Mucosa of rectum (tissue), 2 donors: ENCODE results near the gene SNRPA1.
"Not testable (repeated sequence)": the region's sequence is repeated elsewhere in the genome, so short reads cannot be mapped to it uniquely, and the experiment has no call there.

Source experiments
- H3K27ac ChIP-seq, 2 donors: one replicate each; pipeline ENCODE4 v1.7.0; 2013; ENCODE audit warnings: inconsistent platforms in 2 of 2, low read depth in 2 of 2, low read length in 2 of 2
- H3K27me3 ChIP-seq, 2 donors: one replicate each; pipeline ENCODE4 v1.7.0; 2013; ENCODE audit warnings: low read length in 2 of 2; ENCODE audit not compliant: control insufficient read depth in 2 of 2, insufficient read depth in 2 of 2
- H3K36me3 ChIP-seq, 2 donors: one replicate each; pipeline ENCODE4 v1.7.0; 2013; ENCODE audit warnings: low read length in 2 of 2; ENCODE audit not compliant: control insufficient read depth in 2 of 2, insufficient read depth in 2 of 2
- H3K4me1 ChIP-seq, 2 donors: one replicate each; pipeline ENCODE4 v1.7.0; 2013; ENCODE audit warnings: low read length in 2 of 2, mild to moderate bottlenecking in 1 of 2; ENCODE audit not compliant: control insufficient read depth in 2 of 2, insufficient read depth in 2 of 2
- H3K4me3 ChIP-seq, 2 donors: one replicate each; pipeline ENCODE4 v1.7.0; 2013; ENCODE audit warnings: low read length in 2 of 2
- H3K9ac ChIP-seq, 2 donors: one replicate each; pipeline ENCODE4 v1.7.0; 2013; ENCODE audit warnings: low read length in 2 of 2, low read depth in 1 of 2, mild to moderate bottlenecking in 1 of 2
- H3K9me3 ChIP-seq, 2 donors: one replicate each; pipeline ENCODE4 v1.7.0; 2013; ENCODE audit warnings: low read length in 2 of 2; ENCODE audit not compliant: control insufficient read depth in 2 of 2
- donor health status: healthy.
- donor health status: Normal muscosa, but diverticular disease.

SNRPA1 gene

GRCh38 chr15:101294731-101295606, at the start of gene SNRPA1:
Gene SNRPA1 (minus strand): TSS chr15:101295248. CDS start chr15:101295178, 70 bp downstream.
- H3K9me3 ChIP-seq: no peaks in the 10 kb centered on the region
- peak within 1 kb of the TSS; percentile 85 to 91 for H3K9ac ChIP-seq
- H3K27ac ChIP-seq: peak within 1 kb of the TSS; percentile 87 to 95
- H3K4me3 ChIP-seq: peak within 1 kb of the TSS; percentile 92 to 96
- peaks cover 11 to 30% of the 10 kb centered on the region in 2 donors for H3K4me1 ChIP-seq
- H3K36me3 ChIP-seq: peaks cover 7 to 12% of the 10 kb centered on the region in 2 donors
- H3K27me3 ChIP-seq: no peaks in the 10 kb centered on the region

GRCh38 chr15:101342056-101342455, 47.0 kb upstream of the SNRPA1 start:
- no peaks in the 10 kb centered on the region for H3K27me3 ChIP-seq
- H3K9me3 ChIP-seq: no peaks in the 10 kb centered on the region
- no peak overlapping the region for H3K27ac ChIP-seq
- no peaks in the 10 kb centered on the region for H3K36me3 ChIP-seq
- no peaks in the 10 kb centered on the region for H3K4me1 ChIP-seq
- no peak overlapping the region for H3K9ac ChIP-seq
- no peak overlapping the region for H3K4me3 ChIP-seq

DNA sequence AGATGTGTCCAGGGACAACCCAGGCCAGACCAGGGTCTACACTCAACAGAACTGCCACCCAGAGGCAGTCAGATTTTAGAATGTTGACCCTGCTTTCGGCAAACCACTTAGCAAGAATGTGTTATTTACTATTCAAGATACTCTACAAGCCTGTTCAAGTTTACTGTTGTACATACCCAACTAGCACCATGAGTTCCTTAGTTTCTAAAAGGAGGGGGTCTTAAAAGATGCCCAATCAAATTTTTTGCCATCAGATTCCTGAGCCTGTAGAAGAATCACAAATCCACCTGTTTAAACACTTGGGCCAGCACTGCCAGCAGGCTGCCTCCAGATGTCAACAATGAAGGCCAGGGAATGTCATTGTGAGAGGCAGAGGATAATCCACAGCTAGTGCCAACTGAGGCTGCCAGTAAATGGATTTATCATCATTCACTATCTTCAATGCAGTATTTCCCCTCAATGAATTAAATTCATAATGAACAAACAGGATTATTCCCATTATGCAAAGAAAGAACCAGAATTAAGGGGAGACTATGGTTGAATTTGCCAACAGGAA, 43.5 kb upstream of the SNRPA1 start:
- Histone ChIP-seq H3K27ac (no peak overlapping the region), H3K36me3 (no peaks in the 10 kb centered on the region), H3K9ac (no peak overlapping the region), H3K9me3 (no peaks in the 10 kb centered on the region), H3K4me1 (no peaks in the 10 kb centered on the region), H3K4me3 (no peak overlapping the region), H3K27me3 (no peaks in the 10 kb centered on the region)

DNA sequence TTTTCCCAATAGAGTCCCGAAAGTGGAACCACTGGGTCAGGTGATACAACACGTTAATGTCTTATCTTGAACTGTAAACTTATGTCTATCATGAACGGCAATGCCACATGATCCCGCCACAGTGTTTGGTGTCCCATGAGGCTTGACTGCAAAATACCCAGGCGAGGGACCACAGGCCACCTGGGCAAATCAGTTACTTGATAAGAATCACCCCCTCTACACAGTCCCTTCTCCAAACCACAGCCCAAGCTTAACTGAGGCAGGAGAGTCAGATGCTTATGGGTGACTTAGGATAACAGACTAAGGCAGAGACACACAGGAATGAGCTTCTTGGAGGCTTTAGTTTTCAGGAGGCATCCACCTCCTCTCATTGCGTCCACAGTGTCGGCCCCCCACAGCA, 42.9 kb upstream of the SNRPA1 start:
- Histone ChIP-seq H3K27ac (no peak overlapping the region), H3K9me3 (no peaks in the 10 kb centered on the region), H3K9ac (no peak overlapping the region), H3K36me3 (no peaks in the 10 kb centered on the region), H3K4me3 (no peak overlapping the region), H3K27me3 (no peaks in the 10 kb centered on the region), H3K4me1 (no peaks in the 10 kb centered on the region)

GRCh38 chr15:101333907-101334789, 39.1 kb upstream of the SNRPA1 start:
- not testable (repeated sequence) for H3K27me3 ChIP-seq, H3K36me3 ChIP-seq, H3K4me1 ChIP-seq, H3K9ac ChIP-seq, H3K4me3 ChIP-seq, H3K9me3 ChIP-seq
- H3K27ac ChIP-seq: peak overlapping the region in 1 of 2 donors; percentile 32

DNA sequence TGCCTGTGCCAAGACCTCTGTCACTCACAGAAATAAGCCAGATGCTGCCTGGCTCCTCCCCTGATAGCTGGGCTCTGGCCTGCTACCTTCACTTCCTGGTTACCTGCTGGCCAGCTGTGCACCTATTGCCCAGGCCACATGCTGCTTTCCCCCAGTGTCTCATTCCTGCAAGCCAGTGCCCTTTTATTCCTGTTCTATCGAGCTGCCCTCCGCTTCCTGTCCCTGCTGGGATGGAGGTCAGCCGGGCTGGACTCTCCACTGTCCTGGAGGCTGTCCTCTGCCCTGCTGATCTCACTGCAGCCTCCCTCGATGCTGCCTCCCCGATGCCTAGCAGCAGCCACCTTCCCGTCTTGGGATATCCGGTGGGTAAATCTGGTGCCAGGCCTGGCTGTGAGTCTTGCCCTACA, 37.0 kb upstream of the SNRPA1 start:
- no peak overlapping the region for H3K27ac ChIP-seq
- no peaks in the 10 kb centered on the region for H3K9me3 ChIP-seq
- H3K36me3 ChIP-seq: peaks cover 0 to 9% of the 10 kb centered on the region in 2 donors
- H3K27me3 ChIP-seq: no peaks in the 10 kb centered on the region
- no peak overlapping the region for H3K4me3 ChIP-seq
- no peak overlapping the region for H3K9ac ChIP-seq
- H3K4me1 ChIP-seq: no peaks in the 10 kb centered on the region

DNA sequence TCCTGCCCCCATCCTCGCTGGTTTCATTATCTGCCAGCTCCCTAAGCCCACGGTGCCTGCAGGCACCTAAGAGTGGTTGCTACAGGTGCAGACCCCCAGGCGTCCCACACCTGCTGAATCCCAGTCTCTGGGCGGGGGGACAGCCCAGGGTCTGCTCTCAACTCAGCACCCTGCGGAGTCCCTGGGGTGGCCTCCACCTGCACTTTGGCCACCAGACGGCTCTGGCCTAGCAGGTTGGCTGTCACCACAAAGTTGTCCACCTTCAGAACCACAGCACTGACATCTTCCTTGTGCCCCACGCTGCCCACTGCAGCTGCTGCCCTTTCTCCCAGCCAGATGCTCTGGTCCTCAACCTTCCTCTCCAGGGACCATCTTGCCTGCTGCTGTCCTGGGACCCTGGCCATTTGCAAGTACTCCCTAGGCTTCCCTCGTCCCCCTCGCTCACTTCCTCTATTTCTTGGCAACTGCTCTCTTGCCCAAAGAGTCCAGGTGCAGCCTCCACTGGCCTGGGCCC, 34.9 kb upstream of the SNRPA1 start:
- Histone ChIP-seq H3K9ac (no peak overlapping the region), H3K27me3 (no peaks in the 10 kb centered on the region), H3K4me1 (peaks cover 0 to under 1% of the 10 kb centered on the region in 2 donors), H3K4me3 (no peak overlapping the region), H3K9me3 (no peaks in the 10 kb centered on the region), H3K27ac (no peak overlapping the region), H3K36me3 (peaks cover 0 to 11% of the 10 kb centered on the region in 2 donors)

GRCh38 chr15:101329309-101329863, 34.3 kb upstream of the SNRPA1 start:
- Histone ChIP-seq H3K4me3 (no peak overlapping the region), H3K4me1 (peaks cover 3 to 5% of the 10 kb centered on the region in 2 donors), H3K27ac (no peak overlapping the region), H3K36me3 (peaks cover 0 to 11% of the 10 kb centered on the region in 2 donors), H3K27me3 (no peaks in the 10 kb centered on the region), H3K9me3 (no peaks in the 10 kb centered on the region), H3K9ac (no peak overlapping the region)

- H3K9me3 ChIP-seq: no peaks in the 10 kb centered on the region
- H3K36me3 ChIP-seq: peaks cover 0 to 11% of the 10 kb centered on the region in 2 donors
- no peak overlapping the region for H3K27ac ChIP-seq
- no peaks in the 10 kb centered on the region for H3K27me3 ChIP-seq
- H3K4me3 ChIP-seq: no peak overlapping the region
- no peak overlapping the region for H3K9ac ChIP-seq
- H3K4me1 ChIP-seq: peaks cover 3 to 9% of the 10 kb centered on the region in 2 donors
These were observed 33.0 kb upstream of the SNRPA1 start for GRCh38 chr15:101328001-101328400.
